Adipocyte (in vitro differentiated cells): ENCODE measurements around the gene TMEFF1.

Experiments used
- DNase-seq: peaks from one replicate; pipeline ENCODE4 v3.0.0-alpha.2; 2015; ENCODE audit warnings: low read depth
- H3K27me3 ChIP-seq: replicated peaks from 2 replicates; pipeline ENCODE4 v1.7.0; 2013; ENCODE audit warnings: mild to moderate bottlenecking, low read length, moderate library complexity; ENCODE audit not compliant: control insufficient read depth, insufficient read depth
- H3K36me3 ChIP-seq: 2 replicates; pipeline ENCODE4 v1.7.0; 2013; ENCODE audit warnings: low read length, mild to moderate bottlenecking, moderate library complexity; ENCODE audit not compliant: control insufficient read depth, insufficient read depth, severe bottlenecking
- H3K4me1 ChIP-seq: 2 replicates; pipeline ENCODE4 v1.7.0; 2013; ENCODE audit warnings: mild to moderate bottlenecking, low read length, moderate library complexity; ENCODE audit not compliant: control insufficient read depth, insufficient read depth
- H3K4me3 ChIP-seq: 2 replicates; pipeline ENCODE4 v1.7.0; 2013; ENCODE audit warnings: mild to moderate bottlenecking, low read length, moderate library complexity
- H3K9ac ChIP-seq: 2 replicates; pipeline ENCODE4 v1.7.0; 2013; ENCODE audit warnings: mild to moderate bottlenecking, low read length, moderate library complexity
- H3K9me3 ChIP-seq: 2 replicates; pipeline ENCODE4 v1.7.0; 2013; ENCODE audit warnings: mild to moderate bottlenecking, low read length, moderate library complexity; ENCODE audit not compliant: control insufficient read depth

TMEFF1 gene

DNA sequence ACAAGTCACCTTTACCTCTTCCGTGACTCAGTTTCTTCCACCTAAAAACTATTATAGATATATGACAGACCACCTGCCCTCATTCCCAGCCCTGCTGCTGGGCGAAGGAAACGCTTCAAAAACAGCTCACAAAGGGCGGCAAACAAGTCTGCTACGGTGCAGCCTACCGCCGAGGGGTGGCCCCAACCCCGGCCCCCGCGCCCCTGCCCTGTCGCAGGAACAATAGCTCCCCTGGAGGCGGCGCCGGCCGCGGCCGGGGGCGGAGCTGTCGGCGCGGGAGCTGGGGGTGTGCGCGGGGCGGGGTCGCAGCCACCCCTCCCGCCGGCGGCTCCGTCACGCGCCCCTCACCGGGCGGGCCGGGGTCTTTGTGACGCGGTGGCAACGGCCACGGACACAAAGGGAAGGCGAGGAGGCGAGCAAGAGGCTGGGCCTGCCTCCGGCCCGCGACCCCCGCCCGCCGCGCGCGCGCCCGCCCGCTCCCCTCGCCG is at the start of gene TMEFF1:
TSS of gene TMEFF1 (plus strand) at position 362 of the 488 bp plus-strand sequence. CDS start 396 bp downstream, outside the sequence.
- peak; percentile 78 for DNase-seq
- no peaks in the 10 kb centered on the region for H3K4me1 ChIP-seq

GRCh38 chr9:100425758-100426157 is 47.2 kb upstream of the TMEFF1 start:
- Histone ChIP-seq H3K4me3 (peak overlapping the region; percentile 90), H3K27me3 (no peaks in the 10 kb centered on the region), H3K36me3 (no peaks in the 10 kb centered on the region), H3K9ac (peak overlapping the region; percentile 90), H3K9me3 (no peaks in the 10 kb centered on the region), H3K4me1 (peaks cover 37% of the 10 kb centered on the region)
- peak; percentile 3 for DNase-seq

More for the DNA sequence above, at the start of gene TMEFF1:
- Histone ChIP-seq H3K9me3 (no peaks in the 10 kb centered on the region), H3K36me3 (no peaks in the 10 kb centered on the region), H3K27me3 (no peaks in the 10 kb centered on the region), H3K4me3 (peak within 1 kb of the TSS; percentile 83), H3K9ac (peak within 1 kb of the TSS; percentile 64)

DNA sequence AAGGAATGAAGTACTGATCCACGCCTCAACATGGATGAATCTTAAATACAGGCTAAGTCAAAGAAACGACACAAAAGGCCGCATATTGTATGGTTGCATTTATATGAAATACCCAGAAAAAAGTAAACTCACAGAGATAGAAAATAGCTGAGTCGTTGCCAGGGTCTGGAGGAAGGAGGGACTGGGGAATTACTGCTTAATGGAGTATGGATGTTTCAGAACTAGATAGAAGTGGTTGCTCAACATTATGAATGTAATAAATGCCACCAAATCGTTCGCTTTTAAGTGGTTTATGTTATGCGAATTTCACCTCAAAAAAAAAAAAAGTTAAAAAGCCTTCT is 46.8 kb upstream of the TMEFF1 start:
- no peak for DNase-seq
- Histone ChIP-seq H3K9me3 (no peaks in the 10 kb centered on the region), H3K4me3 (peak overlapping the region; percentile 90), H3K9ac (peak overlapping the region; percentile 90), H3K4me1 (peaks cover 37% of the 10 kb centered on the region), H3K36me3 (no peaks in the 10 kb centered on the region), H3K27me3 (no peaks in the 10 kb centered on the region)

DNA sequence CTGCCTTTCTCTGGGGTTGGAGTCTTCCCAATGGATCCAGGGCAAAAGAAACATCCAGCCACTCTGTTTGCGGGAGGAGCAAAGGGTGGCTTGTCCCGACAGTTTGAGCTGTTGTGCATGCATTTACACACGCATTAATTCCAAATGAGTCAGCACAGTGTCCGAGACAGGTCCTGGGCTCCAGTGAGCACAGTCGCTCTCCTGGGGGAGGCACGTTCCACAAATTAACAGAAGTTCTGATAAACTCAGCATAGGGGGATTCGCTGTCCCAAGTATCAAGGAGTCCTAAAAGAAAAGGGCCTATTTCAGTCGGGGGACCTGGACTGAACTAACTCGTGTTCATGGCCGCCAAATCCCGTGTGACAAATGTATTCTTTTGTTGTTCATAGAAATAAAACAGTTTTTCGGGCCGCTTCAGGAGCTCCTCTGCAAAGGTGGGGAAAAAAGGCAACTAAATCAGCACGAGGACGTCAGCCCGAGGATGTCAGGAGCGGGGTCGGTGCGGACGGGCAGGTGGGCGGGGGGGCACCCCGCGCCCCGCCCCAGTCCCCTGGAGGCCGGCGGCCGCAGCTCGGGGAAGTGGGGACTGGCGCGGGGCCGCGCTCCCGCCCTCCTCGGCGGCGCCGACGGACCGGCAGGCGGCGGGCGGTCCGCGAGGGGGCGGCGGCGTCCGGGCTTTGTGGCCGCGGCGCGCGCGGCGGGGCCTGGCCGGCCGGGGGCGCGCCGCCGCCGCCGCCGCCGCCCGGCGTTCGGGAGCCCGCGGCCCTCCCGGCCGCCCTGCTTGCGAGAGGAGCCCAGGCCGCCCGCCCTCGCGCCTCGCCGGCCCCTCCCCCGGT is 46.2 kb upstream of the TMEFF1 start, which contains the start of gene MSANTD3:
TSS of gene MSANTD3 (plus strand) at position 614 of the 836 bp plus-strand sequence. CDS start 14,796 bp downstream, outside the sequence.
- peak within 1 kb of the TSS; percentile 90 for H3K9ac ChIP-seq
- DNase-seq: peak; percentile 90
- no peaks in the 10 kb centered on the region for H3K27me3 ChIP-seq
- H3K4me3 ChIP-seq: peak within 1 kb of the TSS; percentile 90
- no peaks in the 10 kb centered on the region for H3K9me3 ChIP-seq
- H3K36me3 ChIP-seq: no peaks in the 10 kb centered on the region
- H3K4me1 ChIP-seq: peaks cover 37% of the 10 kb centered on the region

DNA sequence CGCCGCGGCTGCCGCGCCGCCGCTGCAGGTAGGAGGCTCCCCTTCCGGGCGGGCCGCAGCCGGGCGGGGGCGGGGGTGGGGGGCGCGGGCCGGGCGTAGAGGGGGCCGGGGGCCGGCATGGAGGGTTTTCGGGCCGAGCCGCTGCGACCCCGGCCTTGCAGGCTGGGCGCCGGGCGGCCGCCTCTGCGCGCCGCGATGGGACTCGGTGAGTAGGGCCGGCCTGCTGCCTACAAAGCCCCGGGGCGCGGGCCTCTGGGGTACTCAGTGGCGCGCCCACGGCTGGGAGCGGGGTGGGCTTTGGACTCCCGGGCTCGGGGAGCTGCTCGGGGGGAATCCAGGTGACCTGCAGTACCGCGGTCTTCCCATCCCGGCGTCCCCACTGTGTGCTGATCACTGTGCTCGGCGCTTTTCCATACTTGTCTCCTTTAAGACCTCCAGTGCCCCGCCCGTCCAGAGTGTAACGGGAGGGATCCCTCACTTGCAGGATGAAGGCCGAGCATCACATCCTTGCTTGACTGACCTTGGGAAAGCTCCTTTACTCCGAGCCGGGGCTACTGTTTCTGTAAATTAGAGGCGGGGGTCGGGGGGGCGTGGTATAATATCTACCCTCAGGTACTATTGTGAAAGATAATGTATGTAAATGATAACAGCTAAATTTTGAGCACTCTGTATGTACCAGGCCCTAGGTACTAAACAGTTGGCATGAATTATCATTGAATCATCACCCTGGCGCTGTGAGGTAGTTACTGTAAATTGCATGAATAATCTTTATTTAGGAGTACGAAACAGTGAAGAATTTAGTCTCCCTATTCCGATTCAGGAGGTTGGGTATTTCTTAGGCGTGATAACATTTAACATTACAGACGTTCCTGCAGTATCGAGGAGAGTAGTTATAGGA is 45.3 kb upstream of the TMEFF1 start:
- DNase-seq: peak; percentile 75
- H3K9ac ChIP-seq: peak overlapping the region; percentile 85
- H3K9me3 ChIP-seq: no peaks in the 10 kb centered on the region
- H3K4me1 ChIP-seq: peaks cover 37% of the 10 kb centered on the region
- no peaks in the 10 kb centered on the region for H3K36me3 ChIP-seq
- H3K4me3 ChIP-seq: peak overlapping the region; percentile 86
- H3K27me3 ChIP-seq: no peaks in the 10 kb centered on the region

- Histone ChIP-seq H3K9me3 (no peaks in the 10 kb centered on the region), H3K4me1 (peaks cover 37% of the 10 kb centered on the region), H3K36me3 (no peaks in the 10 kb centered on the region), H3K9ac (peak overlapping the region; percentile 85), H3K27me3 (no peaks in the 10 kb centered on the region), H3K4me3 (peak overlapping the region; percentile 86)
- peak; percentile 97 for DNase-seq
These were observed 43.9 kb upstream of the TMEFF1 start for GRCh38 chr9:100428871-100429654.

DNA sequence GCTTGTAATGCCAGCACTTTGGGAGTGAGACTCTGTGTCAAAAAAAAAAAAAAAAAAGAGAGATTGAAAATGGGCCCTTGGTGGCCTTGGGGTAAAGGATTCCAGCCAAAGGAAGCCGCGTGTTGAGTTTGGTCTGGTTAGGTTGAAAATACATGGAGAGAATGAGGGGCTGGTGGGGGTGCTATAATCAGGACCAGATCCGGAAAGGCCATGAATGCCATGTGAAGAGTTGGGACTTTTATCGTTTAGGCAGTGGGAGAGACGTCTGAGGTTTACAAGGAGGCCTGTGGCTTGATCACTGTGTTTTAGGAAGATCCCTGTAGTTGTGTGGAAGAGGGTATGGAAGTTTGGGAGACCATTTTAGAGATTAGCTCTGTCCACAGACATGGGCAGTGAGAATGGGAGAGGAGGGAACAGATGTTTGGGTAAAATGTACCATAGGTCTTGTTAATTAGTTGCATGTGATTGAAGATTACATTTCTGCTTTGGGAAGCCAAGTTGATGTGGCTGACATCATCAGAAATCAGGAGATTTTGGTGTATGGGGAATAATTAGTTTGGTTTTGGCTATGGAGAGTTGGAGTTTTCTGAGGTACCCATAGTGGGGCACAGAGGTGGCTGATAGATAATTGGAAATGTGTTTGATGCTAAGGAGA is 42.5 kb upstream of the TMEFF1 start:
- Histone ChIP-seq H3K9me3 (no peaks in the 10 kb centered on the region), H3K4me1 (peaks cover 37% of the 10 kb centered on the region), H3K27me3 (no peaks in the 10 kb centered on the region), H3K36me3 (no peaks in the 10 kb centered on the region), H3K4me3 (no peak overlapping the region), H3K9ac (peak overlapping the region; percentile 13)
- DNase-seq: peak; percentile 35

GRCh38 chr9:100431886-100432285 is 41.1 kb upstream of the TMEFF1 start:
- no peak overlapping the region for H3K4me3 ChIP-seq
- H3K9ac ChIP-seq: no peak overlapping the region
- H3K9me3 ChIP-seq: no peaks in the 10 kb centered on the region
- no peak for DNase-seq
- no peaks in the 10 kb centered on the region for H3K27me3 ChIP-seq
- peaks cover 29% of the 10 kb centered on the region for H3K4me1 ChIP-seq
- no peaks in the 10 kb centered on the region for H3K36me3 ChIP-seq

GRCh38 chr9:100432736-100433135 is 40.2 kb upstream of the TMEFF1 start:
- H3K27me3 ChIP-seq: no peaks in the 10 kb centered on the region
- H3K9me3 ChIP-seq: no peaks in the 10 kb centered on the region
- no peak overlapping the region for H3K9ac ChIP-seq
- no peaks in the 10 kb centered on the region for H3K36me3 ChIP-seq
- no peak overlapping the region for H3K4me3 ChIP-seq
- H3K4me1 ChIP-seq: peaks cover 29% of the 10 kb centered on the region
- no peak for DNase-seq

GRCh38 chr9:100436571-100436970 is 36.4 kb upstream of the TMEFF1 start:
- Histone ChIP-seq H3K9ac (no peak overlapping the region), H3K27me3 (no peaks in the 10 kb centered on the region), H3K4me3 (no peak overlapping the region), H3K9me3 (no peaks in the 10 kb centered on the region), H3K36me3 (no peaks in the 10 kb centered on the region), H3K4me1 (peaks cover 19% of the 10 kb centered on the region)
- no peak for DNase-seq
